ENCODE data around the gene SPATA6.

- TF ChIP-seq CTCF (IDR thresholded peaks at IDR 0.05) (no peak), POLR2A (IDR thresholded peaks at IDR 0.05; ENCODE audit: low read depth) (no peak), POLR2AphosphoS5 (IDR thresholded peaks at IDR 0.05) (no peak), EP300 (IDR thresholded peaks at IDR 0.05) (no peak)
These were observed 186.5 kb downstream of the SPATA6 start for GRCh38 chr1:48285525-48285924.

All from esophagus muscularis mucosa (tissue), 4 donors.